HG03159 (cell line): ENCODE results near the gene PEAK1.

Source experiments
- ATAC-seq: cut with Tn5 transposase; IDR thresholded peaks from one replicate; pipeline ENCODE4 v1.9.1; 2021; ENCODE audit warnings: mild to moderate bottlenecking, moderate library complexity; ENCODE audit not compliant: unreplicated experiment

The PEAK1 gene

DNA sequence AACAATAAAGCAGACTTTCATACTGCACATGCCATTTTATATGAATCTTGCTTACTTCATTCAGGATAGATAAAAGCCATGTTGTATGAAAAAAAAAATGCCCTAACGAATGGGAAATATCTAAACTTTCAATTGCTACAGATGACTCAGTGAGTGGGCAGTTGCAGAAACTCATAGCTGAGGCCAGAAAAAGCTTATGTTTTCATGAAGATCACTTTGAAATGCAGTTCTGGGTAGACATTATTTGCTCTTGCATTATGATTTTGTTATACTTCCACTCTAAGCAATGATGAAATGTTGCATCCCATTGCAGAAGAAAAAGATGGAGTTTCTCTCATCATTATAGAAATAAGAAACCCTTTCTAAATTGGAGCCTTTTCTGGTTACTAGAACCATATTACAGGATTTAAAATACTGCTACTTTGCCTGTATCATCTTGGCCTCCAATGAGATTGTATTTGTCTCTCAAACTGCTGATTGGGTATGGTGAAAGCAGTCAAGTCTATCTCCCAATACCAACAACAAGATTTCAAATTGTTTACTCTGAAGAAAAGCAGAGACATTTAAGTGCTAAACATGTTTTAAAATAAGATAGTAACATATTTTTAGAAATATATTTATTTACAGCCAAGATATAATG lies 17.0 kb downstream of the PEAK1 start:
- no peak for ATAC-seq

- no peak for ATAC-seq
These were observed 19.6 kb downstream of the PEAK1 start for GRCh38 chr15:77400258-77400657.

DNA sequence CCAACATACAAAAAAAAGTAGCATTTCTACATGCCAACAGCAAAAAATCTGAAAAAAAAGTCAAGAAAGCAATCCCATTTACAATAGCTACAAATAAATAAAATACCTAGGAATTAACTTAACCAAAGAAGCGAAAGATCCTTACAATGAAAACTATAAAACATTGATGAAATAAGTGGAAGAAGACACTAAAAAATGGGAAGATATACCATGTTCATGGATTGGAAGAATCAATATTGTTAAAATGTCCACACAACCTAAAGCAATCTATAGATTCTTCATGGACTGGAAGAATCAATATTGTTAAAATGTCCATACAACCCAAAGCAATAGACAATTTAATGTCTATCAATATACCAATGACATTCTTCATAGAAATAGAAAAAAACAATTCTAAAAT lies 21.0 kb downstream of the PEAK1 start:
- ATAC-seq: no peak

DNA sequence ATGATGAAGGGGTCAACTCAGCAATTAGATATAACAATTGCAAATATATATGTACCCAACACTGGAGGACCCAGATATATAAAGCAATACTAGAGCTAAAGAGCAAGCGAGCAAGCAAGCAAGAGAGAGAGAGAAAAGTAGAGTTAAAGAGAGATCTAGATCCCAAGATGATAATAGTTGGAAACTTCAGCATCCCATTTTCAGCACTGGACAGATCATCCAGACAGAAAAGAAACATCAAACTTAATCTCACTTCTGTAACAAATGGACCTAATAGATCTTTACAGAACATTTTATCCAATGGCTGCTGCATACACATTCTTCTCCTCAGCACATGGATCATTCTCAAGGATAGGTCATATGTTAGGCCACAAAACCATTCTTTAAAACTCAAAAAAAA lies 23.2 kb downstream of the PEAK1 start:
- ATAC-seq: no peak

DNA sequence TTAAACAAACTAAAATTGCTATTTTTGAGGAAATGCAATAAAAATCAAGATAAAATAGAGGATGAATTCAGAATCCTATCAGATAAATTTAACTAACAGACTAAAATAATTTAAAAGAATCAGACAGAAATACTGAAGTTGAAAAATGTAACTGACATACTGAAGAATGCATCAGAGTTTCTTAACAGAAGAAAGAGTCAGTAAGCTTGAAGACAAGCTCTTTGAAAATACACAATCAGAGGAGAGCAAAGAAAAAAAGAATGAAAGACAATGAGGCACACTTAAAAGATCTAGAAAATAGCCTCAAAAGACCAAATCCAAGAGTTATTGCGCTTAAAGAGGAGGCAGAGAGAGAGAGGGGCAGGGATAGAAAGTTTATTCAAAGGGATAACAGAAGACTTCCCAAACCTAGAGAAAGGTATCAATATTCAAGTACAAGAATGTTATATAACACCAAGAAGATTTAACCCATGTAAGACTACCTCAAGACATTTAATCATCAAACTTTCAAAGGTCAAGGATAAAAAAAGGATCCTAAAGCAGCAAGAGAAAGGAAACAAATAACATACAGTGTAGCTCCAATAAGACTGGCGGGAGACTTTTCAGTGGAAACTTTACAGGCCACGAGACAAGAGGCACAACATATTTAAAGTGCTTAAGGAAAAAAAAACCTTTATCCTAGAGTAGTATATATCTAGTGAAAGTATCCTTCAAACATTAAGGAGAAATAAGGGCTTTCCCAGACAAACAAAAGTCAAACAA lies 24.7 kb downstream of the PEAK1 start:
- ATAC-seq: no peak

DNA sequence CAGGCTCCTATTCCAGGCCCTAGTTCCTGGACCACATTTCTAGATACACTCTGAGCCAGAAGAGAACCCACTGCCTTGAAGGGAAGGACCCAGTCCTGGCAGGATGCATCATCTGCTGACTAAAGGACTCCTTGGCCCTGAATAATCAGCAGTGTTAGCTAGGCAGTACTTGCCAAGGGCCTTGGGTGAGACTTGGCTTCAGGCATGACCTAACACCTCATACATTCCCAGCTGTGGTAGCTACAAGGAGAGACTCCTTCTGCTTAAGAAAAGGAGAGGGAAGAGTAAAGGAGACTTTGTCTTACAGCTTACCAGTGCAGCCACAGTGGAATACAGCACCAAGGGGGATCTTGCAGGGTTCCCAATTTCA lies 26.4 kb downstream of the PEAK1 start:
- ATAC-seq: no peak

DNA sequence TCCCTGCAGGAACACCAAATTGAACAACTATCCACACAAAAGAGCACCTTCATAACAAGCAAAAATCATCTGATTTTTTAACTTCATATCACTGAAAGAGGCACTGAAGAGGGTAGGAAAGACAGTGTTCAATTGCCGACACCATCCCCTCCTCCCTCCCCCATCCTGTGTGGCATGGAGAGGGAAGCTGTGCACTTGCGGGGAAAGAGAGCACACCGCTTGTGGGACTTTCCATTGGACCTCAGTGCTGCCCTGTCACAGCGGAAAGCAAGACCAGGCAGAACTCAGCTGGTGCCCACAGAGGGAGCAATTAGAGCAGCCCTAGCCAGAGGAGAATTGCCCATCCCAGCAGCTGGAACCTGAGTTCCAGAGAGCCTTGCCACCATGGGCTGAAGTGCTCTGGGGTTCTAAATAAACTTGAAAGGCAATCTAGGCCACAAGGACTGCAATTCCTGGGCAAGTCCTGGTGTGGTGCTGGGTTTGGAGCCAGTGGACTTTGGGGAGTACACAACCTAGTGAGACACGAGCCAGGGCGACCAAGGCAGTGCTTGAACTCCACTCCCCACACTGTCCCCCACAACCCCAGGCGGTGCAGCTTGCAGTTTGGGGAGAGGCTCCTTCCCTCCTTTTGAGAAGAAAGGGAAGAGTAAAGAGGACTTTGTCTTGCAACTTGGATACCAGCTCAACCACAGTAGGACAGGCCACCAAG lies 27.0 kb downstream of the PEAK1 start:
- no peak for ATAC-seq

DNA sequence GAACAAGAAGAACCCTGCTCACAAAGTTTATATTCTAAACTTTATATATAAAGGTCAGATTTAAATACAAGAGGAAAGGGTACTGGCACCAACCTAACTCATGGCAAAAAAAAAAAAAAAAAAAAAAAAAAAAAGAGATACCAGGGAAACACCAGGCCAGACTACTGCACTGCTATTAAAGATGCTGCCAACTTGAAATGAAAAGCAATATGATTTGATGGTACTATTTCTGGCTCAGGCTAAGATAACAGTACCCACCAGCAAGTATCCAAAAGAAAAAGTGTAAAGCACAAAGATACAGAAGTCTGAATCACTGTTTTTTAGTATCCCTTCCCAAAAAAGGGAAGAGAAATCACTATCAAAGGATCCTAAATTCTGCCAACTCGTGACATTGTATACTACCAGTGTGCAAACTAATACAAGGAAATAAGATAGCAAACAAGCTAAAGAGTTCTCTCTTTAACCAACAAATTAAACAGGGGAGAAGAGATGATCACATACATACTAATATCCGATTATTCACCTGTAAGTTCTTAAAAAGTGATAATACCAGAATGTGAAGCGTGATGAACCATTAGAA lies 28.4 kb downstream of the PEAK1 start:
- no peak for ATAC-seq

DNA sequence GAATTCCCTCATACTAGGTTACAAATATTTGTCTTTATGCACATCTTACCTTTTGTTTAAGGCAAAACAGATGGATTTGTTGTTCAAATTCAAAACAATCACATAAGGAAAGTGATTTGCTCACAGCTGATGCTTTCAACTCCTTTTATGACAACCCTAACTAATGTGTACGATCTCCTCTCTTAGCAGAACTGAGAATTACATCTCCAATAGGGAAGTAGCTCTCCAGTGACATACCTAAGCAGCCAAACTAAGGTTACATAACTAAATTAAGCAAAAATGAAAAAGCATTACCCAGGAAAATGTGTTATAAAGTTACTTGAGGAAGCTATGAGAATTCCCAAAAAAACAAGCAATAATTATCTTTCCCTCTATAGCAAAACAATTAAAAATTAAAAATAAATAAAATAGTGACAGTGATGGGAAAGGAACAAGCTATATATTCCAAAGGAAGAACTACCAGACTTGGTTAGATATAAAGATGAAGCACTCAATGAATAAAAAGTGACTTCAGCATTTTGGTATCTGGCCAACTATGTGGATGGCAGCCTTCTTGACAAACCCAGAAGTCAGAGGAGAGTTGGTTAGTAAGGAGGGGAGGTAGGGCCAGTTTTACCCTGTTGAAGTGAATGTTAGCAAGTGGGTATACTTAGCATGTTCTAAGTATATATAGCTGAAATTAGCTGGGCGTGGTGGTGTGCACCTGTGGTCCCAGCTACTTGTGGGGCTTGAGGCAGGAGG lies 32.4 kb downstream of the PEAK1 start:
- ATAC-seq: no peak

DNA sequence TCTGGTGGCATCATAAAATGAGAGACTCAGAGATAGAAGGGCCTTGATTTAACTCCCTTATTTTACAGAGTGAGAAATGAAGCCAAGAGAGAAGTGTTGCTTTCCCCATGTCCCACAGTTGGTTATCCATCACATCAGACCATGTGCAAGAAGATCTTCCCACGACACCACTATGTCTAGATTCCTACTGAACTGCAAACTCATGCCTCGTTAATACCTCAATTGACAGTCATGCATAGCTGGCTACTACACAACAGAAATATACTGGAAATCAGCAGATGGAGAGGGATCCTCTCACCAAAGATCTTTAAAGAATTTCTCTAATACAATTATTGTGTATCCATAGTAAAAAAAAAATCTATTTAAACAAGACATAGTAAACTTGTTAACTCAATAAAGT lies 33.3 kb downstream of the PEAK1 start:
- no peak for ATAC-seq

DNA sequence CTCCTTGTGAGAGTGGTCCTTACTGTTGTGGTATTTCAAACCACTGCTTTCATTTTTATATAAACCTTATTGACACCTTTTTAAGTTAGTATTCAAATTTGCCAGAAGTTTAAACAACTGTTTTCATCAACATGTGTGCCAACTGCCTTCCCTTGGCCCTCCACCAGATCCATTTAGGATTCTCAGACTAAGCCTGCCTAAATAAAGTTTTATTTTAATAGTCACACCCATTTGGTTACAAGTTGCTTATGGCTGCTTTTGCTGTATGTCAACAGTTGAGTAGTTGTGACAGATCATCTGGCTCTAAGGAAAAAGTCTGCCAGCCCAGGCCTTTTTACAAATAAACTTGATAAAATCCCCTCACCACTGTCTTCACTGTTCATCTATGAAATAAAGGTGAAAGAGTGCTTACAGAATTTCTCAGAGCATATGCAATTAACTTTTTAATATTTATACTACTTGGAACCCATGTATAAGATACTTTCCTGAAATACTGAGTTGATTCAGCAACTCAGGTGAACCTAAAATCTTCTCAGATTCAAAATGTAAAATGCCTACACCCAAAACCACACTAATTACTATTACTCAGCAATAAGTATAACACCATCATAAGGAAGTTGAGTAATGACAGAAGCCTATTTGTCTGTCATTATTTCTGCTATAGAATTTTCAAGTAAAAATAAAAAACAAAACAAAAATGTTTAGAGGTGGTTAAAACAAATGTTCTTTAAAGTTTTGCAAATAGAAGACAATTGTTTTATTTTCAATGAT lies 35.1 kb downstream of the PEAK1 start:
- no peak for ATAC-seq

- ATAC-seq: no peak
These were observed 35.8 kb downstream of the PEAK1 start for GRCh38 chr15:77384086-77384485.

DNA sequence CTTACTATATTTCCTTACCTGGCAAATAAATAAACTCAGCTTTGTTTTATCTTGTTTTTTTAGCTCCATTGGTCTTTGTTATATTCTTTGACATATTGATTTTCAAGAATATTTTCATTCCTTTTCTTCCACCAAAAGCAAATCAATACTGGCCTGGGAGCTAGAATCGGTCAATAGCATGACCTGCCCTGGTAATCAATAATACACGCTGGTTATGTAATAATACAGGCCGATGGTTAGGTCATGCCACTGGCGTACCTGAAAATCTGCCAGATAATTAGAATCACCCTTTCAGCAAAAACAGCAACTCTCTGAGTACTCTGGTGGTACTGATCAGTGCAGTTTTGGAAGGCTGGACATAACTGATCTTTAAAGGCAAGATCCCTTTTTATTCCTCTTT lies 39.9 kb downstream of the PEAK1 start:
- ATAC-seq: no peak

GRCh38 chr15:77376770-77377169 lies 43.1 kb downstream of the PEAK1 start:
- ATAC-seq: no peak

DNA sequence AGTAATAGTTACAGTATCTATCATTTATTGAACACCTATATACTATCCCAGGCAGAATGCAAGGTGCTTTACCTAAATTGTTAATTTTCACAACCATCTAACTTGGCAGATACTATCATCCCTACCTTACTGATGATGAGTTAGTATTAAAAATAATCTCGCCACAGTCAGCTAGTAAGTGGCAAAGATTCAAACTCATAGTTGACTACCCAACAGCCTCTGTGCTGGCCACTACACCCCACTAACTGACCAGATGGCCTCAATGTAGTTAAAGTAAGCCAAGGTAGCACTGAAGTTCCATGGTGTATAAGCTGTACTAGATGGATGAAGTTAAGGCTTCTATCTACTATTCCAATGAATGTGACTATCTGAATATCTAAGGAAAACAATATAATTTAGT lies 44.8 kb downstream of the PEAK1 start:
- no peak for ATAC-seq

GRCh38 chr15:77373441-77373840 lies 46.5 kb downstream of the PEAK1 start:
- ATAC-seq: no peak

GRCh38 chr15:77371850-77372563 lies 47.9 kb downstream of the PEAK1 start:
- no peak for ATAC-seq

DNA sequence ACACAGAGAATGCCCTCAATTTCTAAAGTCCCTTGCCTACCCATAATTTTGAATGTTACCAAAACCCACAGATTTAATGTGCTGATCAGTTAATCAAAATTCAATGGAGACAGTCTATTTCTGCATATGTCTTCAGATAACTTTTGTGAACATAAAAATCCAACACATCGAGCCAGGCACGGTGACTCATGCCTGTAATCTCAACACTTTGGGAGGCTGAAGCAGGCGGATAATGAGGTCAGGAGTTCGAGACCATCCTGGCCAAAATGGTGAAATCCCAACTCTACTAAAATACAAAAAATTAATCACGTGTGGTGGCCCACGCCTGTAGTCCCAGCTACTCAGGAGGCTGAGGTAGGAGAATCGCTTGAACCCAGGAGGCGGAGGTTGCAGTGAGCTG lies 49.3 kb downstream of the PEAK1 start:
- no peak for ATAC-seq

- no peak for ATAC-seq
These were observed 50.7 kb downstream of the PEAK1 start for GRCh38 chr15:77369168-77369567.

GRCh38 chr15:77367631-77368030 lies 52.3 kb downstream of the PEAK1 start:
- ATAC-seq: no peak
